Measurements from ENCODE around the gene BMP2K.

The BMP2K gene

GRCh38 chr4:78753091-78753490 lies 23.1 kb upstream of the BMP2K start:
- no peak for DNase-seq (ENCODE audit: extremely low spot score)
- POLR2A ChIA-PET: no interaction called here
- TF ChIP-seq CTCF (IDR thresholded peaks at IDR 0.05; ENCODE audit: control extremely low read depth, extremely low read depth, low read depth, missing control alignments): no peak
- CTCF ChIA-PET: interaction anchor here (0.7 to 2.4 kb wide), 10 partner anchors 8 to 108 kb away, joined by 3 to 8 read pairs (median 5); no protein-coding TSS in a partner anchor

- ChIA-PET CTCF (no interaction called here), POLR2A (no interaction called here)
- TF ChIP-seq CTCF (IDR thresholded peaks at IDR 0.05; ENCODE audit: control extremely low read depth, extremely low read depth, low read depth, missing control alignments): no peak
- no peak for DNase-seq (ENCODE audit: extremely low spot score)
These were observed 21.3 kb upstream of the BMP2K start for GRCh38 chr4:78754872-78755271.

DNA sequence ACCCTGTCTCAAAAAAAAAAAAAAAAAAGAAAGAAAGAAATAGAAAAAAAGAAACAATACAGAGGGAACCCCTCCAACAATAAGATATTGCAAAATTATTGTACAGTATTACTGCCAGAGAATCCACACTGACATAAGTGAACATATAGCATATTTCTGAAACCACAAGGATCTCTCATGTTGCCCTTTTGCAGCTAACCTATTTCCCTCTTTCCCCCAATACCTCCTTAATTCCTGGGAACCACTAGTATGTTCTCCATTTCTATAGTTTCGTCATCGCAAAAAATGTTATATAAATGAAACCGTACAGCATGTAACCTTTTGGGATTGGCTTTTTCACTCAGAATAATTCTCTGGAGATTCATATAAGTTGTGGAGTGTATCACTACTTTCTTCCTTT lies 20.0 kb upstream of the BMP2K start:
- TF ChIP-seq CTCF (IDR thresholded peaks at IDR 0.05; ENCODE audit: control extremely low read depth, extremely low read depth, low read depth, missing control alignments): no peak
- ChIA-PET CTCF (no interaction called here), POLR2A (no interaction called here)
- no peak for DNase-seq (ENCODE audit: extremely low spot score)

DNA sequence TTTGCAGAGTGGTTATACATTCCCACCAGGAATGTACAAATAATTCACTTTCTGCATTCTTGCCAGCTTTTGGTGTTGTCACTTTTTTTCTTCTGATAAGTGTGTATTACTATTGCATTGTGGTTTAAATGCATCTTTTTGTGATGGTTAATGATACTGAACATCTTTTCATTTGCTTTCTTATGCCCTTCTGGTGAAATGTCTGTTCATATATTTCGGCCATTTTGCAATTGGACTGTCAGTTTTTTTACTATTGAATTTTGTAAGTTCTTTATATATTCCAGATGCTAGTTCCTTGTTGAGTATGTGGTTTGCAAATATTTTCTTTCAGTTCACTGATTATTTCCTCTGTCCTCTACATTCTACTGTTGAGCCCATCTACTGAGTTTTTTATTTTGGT lies 19.4 kb upstream of the BMP2K start:
- DNase-seq (ENCODE audit: extremely low spot score): no peak
- CTCF ChIA-PET: interaction anchor here (0.7 to 1.5 kb wide), 2 partner anchors 10 to 25 kb away, joined by 3 to 4 read pairs; no protein-coding TSS in a partner anchor
- TF ChIP-seq CTCF (IDR thresholded peaks at IDR 0.05; ENCODE audit: control extremely low read depth, extremely low read depth, low read depth, missing control alignments): no peak
- POLR2A ChIA-PET: no interaction called here

DNA sequence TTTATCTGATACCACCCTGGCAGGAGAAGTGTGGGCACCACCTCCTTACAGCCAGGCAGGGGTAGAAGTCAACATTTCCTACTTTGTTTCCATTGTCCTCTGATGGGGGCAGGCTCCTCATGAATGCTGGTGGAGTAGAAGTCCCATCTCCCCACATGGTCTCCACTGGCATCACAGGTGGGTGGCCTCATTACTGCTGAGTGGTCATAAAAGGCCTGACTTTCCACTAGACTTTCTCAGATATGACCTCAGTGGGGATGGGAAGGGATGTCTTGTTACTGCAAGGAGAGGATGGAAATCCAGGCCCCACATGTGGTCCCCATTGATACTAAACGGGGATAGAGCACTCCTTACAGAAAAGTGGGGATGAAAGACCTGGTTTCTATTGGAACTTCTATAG lies 18.6 kb upstream of the BMP2K start:
- ChIA-PET CTCF (interaction anchor here (0.7 to 1.5 kb wide), 3 partner anchors 10 to 25 kb away, joined by 3 to 4 read pairs (median 3); no protein-coding TSS in a partner anchor), POLR2A (no interaction called here)
- TF ChIP-seq CTCF (IDR thresholded peaks at IDR 0.05; ENCODE audit: control extremely low read depth, extremely low read depth, low read depth, missing control alignments): no peak
- DNase-seq (ENCODE audit: extremely low spot score): no peak

GRCh38 chr4:78758085-78758484 lies 18.1 kb upstream of the BMP2K start:
- TF ChIP-seq CTCF (IDR thresholded peaks at IDR 0.05; ENCODE audit: control extremely low read depth, extremely low read depth, low read depth, missing control alignments): no peak
- POLR2A ChIA-PET: no interaction called here
- no peak for DNase-seq (ENCODE audit: extremely low spot score)
- CTCF ChIA-PET: interaction anchor here (1.1 to 1.2 kb wide), 2 partner anchors 8 to 9 kb away, joined by 3 read pairs; no protein-coding TSS in a partner anchor

DNA sequence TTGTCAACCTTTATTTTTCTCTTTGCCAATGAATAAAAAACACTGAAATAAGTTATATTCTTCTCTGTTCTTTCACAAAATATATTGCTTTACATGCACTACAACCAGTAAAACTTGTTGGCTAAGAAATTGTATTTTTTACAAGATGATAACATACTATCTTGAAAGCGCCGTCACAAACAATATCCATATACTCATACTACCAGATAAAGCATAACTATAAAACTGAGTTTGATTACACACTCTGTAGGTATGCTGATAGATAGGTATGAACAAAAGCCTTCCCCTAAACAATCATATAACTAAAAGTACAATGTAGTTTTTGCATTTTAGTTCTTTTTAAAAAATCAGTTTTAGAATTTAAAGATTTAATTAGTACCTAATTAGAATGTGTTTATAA lies 13.6 kb upstream of the BMP2K start:
- ChIA-PET CTCF (interaction anchor here (2.3 kb wide), 1 partner anchor 10 kb away, joined by 8 read pairs; no protein-coding TSS in a partner anchor), POLR2A (no interaction called here)
- DNase-seq (ENCODE audit: extremely low spot score): no peak
- TF ChIP-seq CTCF (IDR thresholded peaks at IDR 0.05; ENCODE audit: control extremely low read depth, extremely low read depth, low read depth, missing control alignments): no peak

All from GM10248 (cell line).